Hypothalamus (tissue), 51 donors: ENCODE measurements around the gene AKR1D1.

ENCODE experiments used
- DNase-seq, 51 donors: peaks; one replicate each; lab custom pipeline; 2025; lab: John Stamatoyannopoulos, UW

The AKR1D1 gene

DNA sequence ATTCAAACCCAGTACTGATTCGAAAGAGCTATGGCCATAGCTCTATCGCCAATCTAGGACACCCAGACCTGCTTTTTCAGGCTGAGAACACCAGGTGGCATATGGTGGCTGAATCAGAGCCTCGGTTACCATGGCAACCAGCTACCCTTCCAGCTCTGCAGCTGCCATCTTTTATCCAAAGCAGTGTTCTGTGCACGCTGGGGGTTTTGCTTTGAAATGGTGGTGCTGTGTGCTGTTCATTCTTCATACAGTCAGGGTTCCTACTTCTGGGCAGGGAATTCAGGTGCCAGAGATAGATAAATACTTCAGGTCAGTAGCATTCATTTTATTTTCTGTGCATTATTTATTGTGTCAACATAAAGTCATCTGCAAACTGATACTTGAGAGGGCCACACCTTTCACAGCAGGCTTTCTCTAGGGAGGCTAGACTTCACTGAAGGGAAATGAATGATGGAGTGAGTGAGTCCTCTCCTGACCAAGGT is 85.4 kb downstream of the AKR1D1 start:
- peak in 47 of 51 donors; percentile 6 to 75 (median 49) for DNase-seq

DNA sequence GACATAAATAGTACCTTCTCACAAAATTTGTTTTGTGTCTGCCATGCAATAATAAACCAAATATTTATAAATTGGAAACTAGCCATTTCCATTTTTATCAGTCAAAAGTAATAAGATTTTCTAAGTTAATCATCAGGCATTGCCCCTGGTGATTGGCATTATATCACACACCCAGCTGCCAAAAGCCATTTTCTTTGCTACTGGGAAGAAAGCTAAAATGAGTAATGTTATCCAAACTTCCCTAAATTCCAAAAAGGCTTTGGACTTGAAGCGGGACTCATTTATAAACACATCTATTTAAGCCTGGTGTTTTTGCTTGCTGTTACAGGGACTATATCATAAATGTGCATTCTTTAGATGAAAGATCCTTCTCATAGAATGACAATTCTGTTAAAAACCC is 86.0 kb downstream of the AKR1D1 start:
- DNase-seq, result no peak

DNA sequence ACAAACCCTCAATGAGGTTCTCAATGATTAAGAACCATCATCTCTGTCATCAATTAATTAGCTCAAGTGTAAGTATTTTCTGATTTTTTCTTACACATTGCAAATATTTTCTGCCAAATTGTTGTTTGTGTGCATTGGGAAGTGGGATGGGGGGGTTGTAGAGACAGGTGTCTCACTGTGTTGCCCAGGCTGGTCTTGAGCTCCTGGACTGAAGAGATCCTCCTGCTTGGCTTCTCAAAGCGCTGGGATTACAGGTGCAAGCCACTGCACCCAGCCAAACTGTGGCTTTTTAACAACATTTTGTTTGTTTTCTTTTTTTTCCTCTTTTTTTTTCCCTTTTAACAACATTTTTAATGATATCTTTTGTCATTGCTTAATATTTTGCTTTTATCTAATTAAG is 87.5 kb downstream of the AKR1D1 start:
- no peak for DNase-seq

DNA sequence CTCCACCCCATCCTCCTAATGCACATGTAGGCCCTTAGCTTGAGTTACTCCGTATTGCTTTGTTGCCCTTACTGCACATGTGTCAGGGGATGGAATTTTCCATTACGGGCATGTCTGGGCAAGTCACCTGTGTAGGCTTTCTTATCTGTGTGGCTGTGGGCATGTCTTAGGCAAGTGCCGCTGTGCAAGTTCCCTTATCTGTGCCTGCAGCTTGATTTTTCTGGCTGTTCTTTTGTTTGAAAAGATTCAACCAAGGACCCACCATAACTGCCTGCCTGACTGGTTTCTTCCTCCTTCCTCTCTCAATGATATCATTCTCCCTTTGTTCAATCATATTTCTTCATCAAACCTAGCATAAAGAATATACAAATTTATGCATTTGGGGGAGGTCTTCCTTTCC is 88.5 kb downstream of the AKR1D1 start:
- DNase-seq, result no peak

DNA sequence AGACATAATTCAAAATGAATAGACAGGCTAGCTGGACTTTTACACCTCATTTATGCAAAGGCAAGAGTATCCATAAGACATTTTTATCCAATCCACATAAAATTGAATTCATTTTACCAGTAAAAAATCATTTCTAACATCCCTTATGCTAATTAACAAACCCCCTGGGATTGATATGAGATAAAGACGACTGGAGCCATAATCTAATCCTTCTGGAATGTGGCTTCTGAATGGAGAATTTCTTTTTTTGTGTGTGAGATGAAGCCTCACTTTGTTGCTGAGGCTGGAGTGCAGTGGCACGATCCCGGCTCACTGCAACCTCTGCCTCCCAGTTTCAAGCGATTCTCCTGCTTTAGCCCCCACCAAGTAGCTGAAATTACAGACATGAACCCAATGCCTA is 90.4 kb downstream of the AKR1D1 start:
- no peak for DNase-seq

DNA sequence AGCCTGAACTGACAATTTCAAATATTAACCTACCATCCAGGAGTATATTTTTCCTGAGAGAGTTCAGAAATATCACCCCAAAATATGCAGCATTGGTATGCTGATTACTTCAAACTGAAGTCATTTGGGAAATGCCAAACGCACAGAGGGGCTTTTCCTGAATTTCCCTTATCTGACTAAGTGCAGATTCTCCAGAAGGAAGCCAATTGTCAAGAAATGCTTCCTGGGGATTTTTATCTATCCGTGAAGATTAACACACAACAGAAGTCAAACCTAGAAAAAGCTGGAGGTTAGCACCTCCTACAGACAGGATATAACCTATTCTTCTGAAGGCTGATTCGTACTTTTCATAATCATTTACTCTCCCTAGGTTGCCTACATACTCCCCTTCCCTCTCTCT is 91.0 kb downstream of the AKR1D1 start:
- no peak for DNase-seq

DNA sequence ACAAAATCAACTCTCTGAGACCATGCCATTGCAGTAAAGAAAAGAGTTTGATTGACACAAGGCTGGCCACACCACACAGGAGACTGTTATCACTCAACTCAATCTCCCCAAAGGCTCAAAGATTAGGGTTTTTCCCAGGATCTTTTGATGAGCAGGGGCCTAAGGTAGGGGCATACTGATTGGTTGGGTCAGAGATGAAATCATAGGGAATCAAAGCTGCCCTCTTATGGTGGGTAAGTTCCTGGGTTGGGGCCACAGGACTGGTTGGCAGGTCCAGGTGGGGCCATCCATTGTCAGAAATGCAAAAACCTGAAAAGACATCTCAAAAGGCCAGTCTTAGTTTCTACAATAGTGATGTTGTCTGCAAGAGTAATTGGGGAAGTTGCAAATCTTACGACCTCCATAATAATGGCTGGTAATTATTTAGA is 91.6 kb downstream of the AKR1D1 start:
- no peak for DNase-seq
